Measurements from ENCODE around the gene MYLIP. TPM values are rescaled to one million over a fixed set of nuclear protein-coding genes. Genes with fewer than 3 reads are reported as not detected.

MYLIP gene
- total RNA-seq = 19.3 and 22.6 TPM in 2 replicates

DNA sequence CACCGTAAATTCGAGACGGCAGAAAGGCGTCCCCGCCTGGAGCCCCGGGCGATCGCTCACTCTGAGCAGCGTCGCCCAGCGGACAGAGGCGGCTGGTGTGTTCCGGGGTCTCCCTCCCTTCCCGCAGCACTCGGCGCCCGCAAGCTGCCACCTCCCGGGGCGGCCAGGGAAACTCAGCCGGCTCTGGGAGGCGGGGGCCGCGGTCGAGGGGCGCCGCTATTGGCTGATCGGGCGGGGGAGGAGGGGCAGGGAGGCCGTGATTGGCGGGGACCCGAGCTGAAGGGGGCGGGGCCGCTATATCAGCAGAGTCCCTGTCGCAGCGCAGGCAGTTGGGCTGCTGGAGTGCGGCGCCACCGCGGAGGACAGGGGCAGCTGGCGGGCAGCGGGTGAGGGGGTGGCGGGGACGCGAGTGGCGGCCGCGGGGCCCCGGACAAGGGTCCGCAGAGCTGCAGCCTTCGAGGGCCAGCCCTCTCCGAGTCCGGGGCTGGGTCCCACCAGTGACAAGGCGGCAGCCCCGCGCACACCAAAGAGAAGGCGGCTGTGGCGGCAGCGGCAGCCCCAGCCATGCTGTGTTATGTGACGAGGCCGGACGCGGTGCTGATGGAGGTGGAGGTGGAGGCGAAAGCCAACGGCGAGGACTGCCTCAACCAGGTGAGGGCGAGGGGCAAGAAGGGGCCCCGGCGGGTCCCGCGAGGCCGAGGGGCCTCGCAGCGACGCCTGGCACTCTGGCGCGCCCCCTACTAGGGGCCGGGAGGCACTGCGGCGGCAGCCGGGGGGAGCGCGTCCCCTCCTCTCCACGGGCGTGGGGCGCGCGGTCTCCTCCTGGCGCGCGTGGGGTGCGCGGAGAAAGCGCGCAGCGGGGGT lies at the start of gene MYLIP:
TSS of gene MYLIP (plus strand) at position 328 of the 864 bp plus-strand sequence. CDS start at position 565, 237 bp downstream.

Small RNAs within 50 kb of the gene (small RNA-seq; reads per million reads assigned to genes)
- not detected for gene MIR4639

Other genes with a start within 250 kb of the MYLIP start
- gene GMPR, start 109.5 kb downstream of the MYLIP start, total RNA-seq = 20.1 and 25.0 TPM in 2 replicates

All from thoracic aorta endothelial cell (primary cell).